Mucosa of rectum (tissue), 2 donors: ENCODE results near the gene VN1R5.

Source experiments
- H3K27ac ChIP-seq, 2 donors: one replicate each; pipeline ENCODE4 v1.7.0; 2013; ENCODE audit warnings: inconsistent platforms in 2 of 2, low read depth in 2 of 2, low read length in 2 of 2
- H3K27me3 ChIP-seq, 2 donors: one replicate each; pipeline ENCODE4 v1.7.0; 2013; ENCODE audit warnings: low read length in 2 of 2; ENCODE audit not compliant: control insufficient read depth in 2 of 2, insufficient read depth in 2 of 2
- H3K36me3 ChIP-seq, 2 donors: one replicate each; pipeline ENCODE4 v1.7.0; 2013; ENCODE audit warnings: low read length in 2 of 2; ENCODE audit not compliant: control insufficient read depth in 2 of 2, insufficient read depth in 2 of 2
- H3K4me1 ChIP-seq, 2 donors: one replicate each; pipeline ENCODE4 v1.7.0; 2013; ENCODE audit warnings: low read length in 2 of 2, mild to moderate bottlenecking in 1 of 2; ENCODE audit not compliant: control insufficient read depth in 2 of 2, insufficient read depth in 2 of 2
- H3K4me3 ChIP-seq, 2 donors: one replicate each; pipeline ENCODE4 v1.7.0; 2013; ENCODE audit warnings: low read length in 2 of 2
- H3K9ac ChIP-seq, 2 donors: one replicate each; pipeline ENCODE4 v1.7.0; 2013; ENCODE audit warnings: low read length in 2 of 2, low read depth in 1 of 2, mild to moderate bottlenecking in 1 of 2
- H3K9me3 ChIP-seq, 2 donors: one replicate each; pipeline ENCODE4 v1.7.0; 2013; ENCODE audit warnings: low read length in 2 of 2; ENCODE audit not compliant: control insufficient read depth in 2 of 2
- donor health status: healthy.
- donor health status: Normal muscosa, but diverticular disease.

VN1R5 gene

GRCh38 chr1:247299723-247300381 is 44.0 kb downstream of the VN1R5 start:
- H3K36me3 ChIP-seq = peaks cover 2 to 19% of the 10 kb centered on the region in 2 donors
- no peaks in the 10 kb centered on the region for H3K9me3 ChIP-seq

DNA sequence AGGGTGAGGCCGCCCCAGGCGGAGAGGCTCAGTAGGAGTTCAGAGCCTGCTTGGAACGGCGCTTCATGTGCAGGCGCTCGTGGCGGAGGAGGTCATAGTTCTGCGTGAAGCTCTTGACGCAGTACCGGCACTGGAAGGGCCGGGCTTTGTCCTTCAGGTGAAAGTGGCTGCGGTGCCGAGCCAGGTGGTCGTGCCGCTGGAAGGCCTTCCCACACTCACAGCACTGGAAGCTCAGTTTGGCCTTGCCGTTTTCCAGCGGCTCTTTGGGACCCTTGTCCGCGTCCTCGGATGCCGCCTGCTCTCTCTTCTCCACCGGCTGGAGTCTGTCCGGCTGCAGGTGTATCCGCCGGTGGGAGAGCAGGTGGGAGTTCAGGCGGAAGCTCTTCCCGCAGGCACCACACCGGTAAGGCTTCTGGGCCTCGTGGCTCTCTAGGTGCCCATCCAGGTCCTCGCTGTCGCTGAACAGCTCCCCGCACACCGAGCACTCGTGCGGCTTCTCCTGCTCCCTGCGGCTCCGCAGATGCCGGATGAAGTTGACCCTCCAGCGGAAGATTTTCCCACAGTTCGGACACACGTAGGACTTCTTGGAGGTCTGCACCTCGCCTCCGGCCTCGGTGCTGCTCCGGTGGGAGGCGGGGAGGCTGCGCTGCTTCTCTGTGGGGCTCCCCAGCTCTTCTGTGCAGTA is 44.8 kb downstream of the VN1R5 start:
- Histone ChIP-seq H3K9ac (no peak overlapping the region), H3K27ac (no peak overlapping the region), H3K9me3 (no peaks in the 10 kb centered on the region), H3K4me1 (peaks cover 13 to 29% of the 10 kb centered on the region in 2 donors), H3K27me3 (no peaks in the 10 kb centered on the region), H3K4me3 (no peak overlapping the region), H3K36me3 (peaks cover 2 to 24% of the 10 kb centered on the region in 2 donors)

More at GRCh38 chr1:247299723-247300381, 44.0 kb downstream of the VN1R5 start:
- H3K27ac ChIP-seq = no peak overlapping the region
- H3K4me3 ChIP-seq = no peak overlapping the region
- H3K9ac ChIP-seq = no peak overlapping the region
- no peaks in the 10 kb centered on the region for H3K27me3 ChIP-seq
- peaks cover 13 to 29% of the 10 kb centered on the region in 2 donors for H3K4me1 ChIP-seq

DNA sequence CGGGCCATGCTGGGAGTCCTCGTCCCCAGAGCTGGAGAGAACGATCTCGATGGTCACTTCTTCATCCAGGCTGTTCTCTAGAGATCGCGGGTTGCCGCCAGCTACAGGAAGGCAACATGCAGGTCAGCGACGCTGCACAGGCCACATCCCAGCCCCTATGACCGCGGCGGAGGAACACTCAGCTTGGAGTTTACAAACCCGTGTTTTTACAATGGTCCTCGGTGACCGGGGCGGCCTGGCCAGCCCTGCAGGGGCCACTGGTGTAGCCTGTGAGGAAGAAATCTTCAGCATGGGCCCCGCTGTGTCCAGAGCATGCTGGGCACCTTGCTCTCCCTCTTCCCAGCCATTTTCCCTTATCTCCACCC is 45.3 kb downstream of the VN1R5 start:
- H3K4me1 ChIP-seq = peaks cover 13 to 29% of the 10 kb centered on the region in 2 donors
- no peak overlapping the region for H3K4me3 ChIP-seq
- no peaks in the 10 kb centered on the region for H3K9me3 ChIP-seq
- no peak overlapping the region for H3K27ac ChIP-seq
- H3K27me3 ChIP-seq = no peaks in the 10 kb centered on the region
- no peak overlapping the region for H3K9ac ChIP-seq
- peaks cover 2 to 25% of the 10 kb centered on the region in 2 donors for H3K36me3 ChIP-seq

DNA sequence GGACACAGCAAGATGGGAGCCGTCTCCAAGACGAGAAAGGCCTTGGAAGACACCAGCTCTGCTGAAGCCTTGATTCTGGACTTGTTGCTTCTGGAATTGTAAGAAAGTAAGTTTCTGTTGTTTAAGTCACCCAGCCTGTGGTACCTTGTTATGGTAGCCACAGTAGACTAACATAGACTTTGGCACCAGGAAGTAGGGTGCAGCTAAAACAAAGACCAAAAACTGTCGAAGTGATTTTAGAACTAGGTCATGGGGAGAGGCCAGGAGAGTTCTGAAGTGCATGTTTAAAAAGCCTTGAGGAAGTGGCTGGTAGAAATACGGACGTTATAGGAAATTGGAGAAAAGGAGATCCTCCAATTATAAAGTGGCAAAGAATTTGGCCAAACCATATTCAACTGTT is 47.3 kb downstream of the VN1R5 start:
- no peaks in the 10 kb centered on the region for H3K27me3 ChIP-seq
- no peaks in the 10 kb centered on the region for H3K9me3 ChIP-seq
- H3K9ac ChIP-seq = no peak overlapping the region
- H3K4me3 ChIP-seq = no peak overlapping the region
- H3K36me3 ChIP-seq = peaks cover 13 to 40% of the 10 kb centered on the region in 2 donors
- peaks cover 4 to 16% of the 10 kb centered on the region in 2 donors for H3K4me1 ChIP-seq
- peak overlapping the region; percentile 71 for H3K27ac ChIP-seq

DNA sequence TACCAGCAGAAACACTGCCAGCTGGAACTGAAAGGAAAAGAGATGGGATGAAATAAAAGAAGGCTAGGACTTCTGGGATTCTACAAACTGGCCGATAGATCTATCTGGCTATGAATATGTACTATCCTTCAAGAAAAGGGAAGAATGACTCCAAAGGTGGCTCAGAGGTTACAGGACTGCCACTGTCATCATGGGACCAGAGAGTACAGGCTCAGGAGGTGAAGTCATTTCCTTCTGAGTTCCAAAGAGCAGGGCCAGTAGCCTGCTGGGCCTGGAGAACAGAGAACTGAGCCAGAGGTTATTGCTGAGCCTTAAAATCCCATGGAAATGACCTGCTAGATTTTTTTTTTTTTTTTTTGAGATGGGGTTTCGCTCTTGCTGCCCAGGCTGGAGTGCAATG is 48.2 kb downstream of the VN1R5 start:
- Histone ChIP-seq H3K36me3 (peaks cover 16 to 49% of the 10 kb centered on the region in 2 donors), H3K27me3 (no peaks in the 10 kb centered on the region), H3K27ac (peak overlapping the region; percentile 71), H3K4me3 (no peak overlapping the region), H3K4me1 (peaks cover 4 to 9% of the 10 kb centered on the region in 2 donors), H3K9ac (no peak overlapping the region), H3K9me3 (no peaks in the 10 kb centered on the region)
